H1 (cell line): ENCODE data around the gene SCFD1. TPM values are rescaled to one million over a fixed set of nuclear protein-coding genes. Genes with fewer than 3 reads are reported as not detected.

Experiments used
- CTCF ChIA-PET: fragments of 300-600 bp; sonication (Branson Sonifier 250); formaldehyde crosslinking; loops from one replicate; lab custom pipeline; 2021; ENCODE audit not compliant: partially characterized antibody; lab: Charles Lee
- POLR2A ChIA-PET: fragments of 300-600 bp; sonication (Branson Sonifier 250); formaldehyde crosslinking; loops from one replicate; lab custom pipeline; 2021; ENCODE audit warnings: inconsistent platforms; ENCODE audit not compliant: partially characterized antibody; lab: Charles Lee
- DNase-seq, 2 experiments: peaks; one replicate each; pipeline versions ENCODE4 v3.0.0 to v3.0.0-alpha.2; 2010 to 2022; ENCODE audit warnings: low spot score in 2 of 2, low read depth in 1 of 2, mixed read lengths in 1 of 2
- FAIRE-seq: peaks from 2 replicates; lab custom pipeline; 2011; peaks lifted over from hg19 to GRCh38; lab: Jason Lieb, UNC
- H2AFZ ChIP-seq: 2 replicates; pipeline ENCODE4 v1.8.1; 2012; ENCODE audit warnings: low read length, inconsistent platforms
- H2AK5ac ChIP-seq: 2 replicates; pipeline ENCODE4 v1.6.1; 2013; ENCODE audit warnings: low read depth, low read length
- H2BK120ac ChIP-seq: replicated peaks from 2 replicates; pipeline ENCODE3; 2013; ENCODE audit warnings: low read depth, low read length, inconsistent platforms
- H2BK12ac ChIP-seq: 2 replicates; pipeline ENCODE4 v1.6.1; 2013; ENCODE audit warnings: low read depth, low read length
- H2BK15ac ChIP-seq: 2 replicates; pipeline ENCODE4 v1.6.1; 2013; ENCODE audit warnings: low read length
- H2BK20ac ChIP-seq: 2 replicates; pipeline ENCODE4 v1.6.1; 2013; ENCODE audit warnings: low read length
- H2BK5ac ChIP-seq: 2 replicates; pipeline ENCODE4 v1.6.1; 2013; ENCODE audit warnings: low read depth, low read length
- H3K14ac ChIP-seq: 2 replicates; pipeline ENCODE4 v1.6.1; 2013; ENCODE audit warnings: inconsistent platforms; ENCODE audit not compliant: insufficient read length
- H3K18ac ChIP-seq: 2 replicates; pipeline ENCODE4 v1.6.1; 2013; ENCODE audit warnings: low read length; ENCODE audit errors: extremely low read depth
- H3K23ac ChIP-seq: 2 replicates; pipeline ENCODE4 v1.6.1; 2013; ENCODE audit warnings: inconsistent platforms; ENCODE audit not compliant: insufficient read length
- H3K23me2 ChIP-seq: 2 replicates; pipeline ENCODE4 v1.6.1; 2013; ENCODE audit warnings: low read depth, low read length
- H3K27ac ChIP-seq: 2 replicates; pipeline ENCODE4 v1.6.1; 2011; ENCODE audit warnings: low read depth, low read length, inconsistent platforms
- H3K27me3 ChIP-seq, 4 experiments: replicated peaks in 1 of 4; 1 replicate in 1 of 4; 2 replicates in 3 of 4; pipeline versions ENCODE4 v1.6.1 to v1.8.1; 2011 to 2013; ENCODE audit warnings: low read length in 3 of 4, mild to moderate bottlenecking in 3 of 4, inconsistent platforms in 2 of 4, mixed read lengths in 2 of 4, moderate library complexity in 1 of 4; ENCODE audit not compliant: control insufficient read depth in 3 of 4, insufficient read depth in 3 of 4; ENCODE audit errors: extremely low read depth in 1 of 4
- H3K36me3 ChIP-seq, 4 experiments: 2 replicates each; pipeline versions ENCODE4 v1.6.1 to v1.8.1; 2011 to 2013; ENCODE audit warnings: mild to moderate bottlenecking in 4 of 4, low read length in 3 of 4, moderate library complexity in 2 of 4, control low read depth in 1 of 4, inconsistent platforms in 1 of 4; ENCODE audit not compliant: insufficient read depth in 4 of 4, control insufficient read depth in 2 of 4
- H3K4ac ChIP-seq: replicated peaks from 2 replicates; pipeline ENCODE3; 2013; ENCODE audit warnings: low read length, low read depth, mixed read lengths, inconsistent platforms; ENCODE audit not compliant: insufficient read length
- H3K4me1 ChIP-seq, 4 experiments: replicated peaks in 1 of 4; 1 replicate in 1 of 4; 2 replicates in 3 of 4; pipeline versions ENCODE4 v1.6.1 to v1.8.1; 2011 to 2013; ENCODE audit warnings: low read length in 3 of 4, inconsistent platforms in 2 of 4, mixed read lengths in 1 of 4; ENCODE audit not compliant: insufficient read depth in 4 of 4, control insufficient read depth in 3 of 4
- H3K4me2 ChIP-seq, 2 experiments: 2 replicates each; pipeline versions ENCODE4 v1.6.1 to v1.8.1; 2011 to 2013; ENCODE audit warnings: low read depth in 2 of 2, low read length in 2 of 2, control low read depth in 1 of 2, inconsistent platforms in 1 of 2, mild to moderate bottlenecking in 1 of 2; ENCODE audit not compliant: insufficient read depth in 1 of 2
- H3K4me3 ChIP-seq, 4 experiments: fragments of 200-600, 300-600 bp in 1 of 4; sonication (generic), shearing (Covaris generic), sonication (Bioruptor Twin) in 1 of 4; 2 replicates each; pipeline versions ENCODE4 v1.5.1 to v1.8.1; 2011 to 2016; ENCODE audit warnings: low read length in 4 of 4, low read depth in 3 of 4, control low read depth in 2 of 4, inconsistent platforms in 2 of 4, mild to moderate bottlenecking in 2 of 4, mixed read lengths in 1 of 4, moderate library complexity in 1 of 4; ENCODE audit not compliant: insufficient read depth in 2 of 4; ENCODE audit errors: extremely low read depth in 1 of 4
- H3K56ac ChIP-seq: replicated peaks from 2 replicates; pipeline ENCODE3; 2013; ENCODE audit warnings: low read depth, mild to moderate bottlenecking, mixed read lengths, low read length, inconsistent platforms; ENCODE audit not compliant: insufficient read length
- H3K79me1 ChIP-seq: 2 replicates; pipeline ENCODE4 v1.6.1; 2013; ENCODE audit warnings: low read depth, low read length, control low read depth
- H3K79me2 ChIP-seq, 2 experiments: 2 replicates each; pipeline versions ENCODE4 v1.6.1 to v1.8.1; 2012 to 2013; ENCODE audit warnings: low read length in 2 of 2, mild to moderate bottlenecking in 2 of 2, inconsistent platforms in 1 of 2; ENCODE audit not compliant: insufficient read depth in 2 of 2, control insufficient read depth in 1 of 2
- H3K9ac ChIP-seq, 4 experiments: replicated peaks in 1 of 4; 1 replicate in 1 of 4; 2 replicates in 3 of 4; pipeline versions ENCODE4 v1.6.1 to v1.8.1; 2011 to 2013; ENCODE audit warnings: low read depth in 3 of 4, low read length in 3 of 4, control low read depth in 2 of 4, mild to moderate bottlenecking in 2 of 4, moderate library complexity in 2 of 4, inconsistent platforms in 1 of 4; ENCODE audit errors: extremely low read depth in 1 of 4
- H3K9me3 ChIP-seq, 2 experiments: 2 replicates each; pipeline versions ENCODE4 v1.6.1 to v1.8.1; 2012 to 2013; ENCODE audit warnings: mild to moderate bottlenecking in 2 of 2, moderate library complexity in 2 of 2, control low read depth in 1 of 2, inconsistent platforms in 1 of 2, low read depth in 1 of 2, low read length in 1 of 2, mixed read lengths in 1 of 2; ENCODE audit not compliant: insufficient read depth in 2 of 2
- H4K20me1 ChIP-seq, 2 experiments: replicated peaks in 1 of 2; 2 replicates each; pipeline versions ENCODE3 to v1.8.1; 2011 to 2013; ENCODE audit warnings: inconsistent platforms in 2 of 2, low read length in 2 of 2, mild to moderate bottlenecking in 1 of 2; ENCODE audit not compliant: insufficient read depth in 2 of 2, control insufficient read depth in 1 of 2
- H4K5ac ChIP-seq: 2 replicates; pipeline ENCODE4 v1.6.1; 2013; ENCODE audit warnings: low read length, low read depth, mixed read lengths, inconsistent platforms; ENCODE audit not compliant: insufficient read length
- H4K8ac ChIP-seq: 2 replicates; pipeline ENCODE4 v1.8.0; 2013; ENCODE audit warnings: mild to moderate bottlenecking, moderate library complexity, low read length, inconsistent platforms; ENCODE audit not compliant: insufficient read depth; ENCODE audit errors: extremely low read depth
- H4K91ac ChIP-seq: replicated peaks from 2 replicates; pipeline ENCODE3; 2013; ENCODE audit warnings: low read length, mixed read lengths, inconsistent platforms; ENCODE audit not compliant: insufficient read length
- CBX5 ChIP-seq: fragments of 300-800, 300-1000 bp; sonication (generic); IDR thresholded peaks from 2 replicates; pipeline ENCODE4 v1.7.1; 2016; ENCODE audit warnings: antibody characterized with exemption, low read length, low read depth
- HDAC6 ChIP-seq: IDR thresholded peaks from one replicate; pipeline ENCODE4 v1.7.1; 2012; ENCODE audit warnings: low read depth, mild to moderate bottlenecking, inconsistent platforms, low read length, moderate library complexity
- WGBS, 2 experiments: shearing (Covaris generic) in 1 of 2; methylation state at CpG; one replicate each; pipeline versions ENCODE4 v1.1.6 to v1.1.7; 2013 to 2015; ENCODE audit warnings: low lambda C conversion rate in 2 of 2, mixed read lengths in 2 of 2, inconsistent platforms in 1 of 2, low coverage in 1 of 2, missing lambda C conversion rate in 1 of 2; ENCODE audit not compliant: insufficient replicate concordance in 2 of 2, insufficient coverage in 1 of 2, insufficient read length in 1 of 2; ENCODE audit errors: extremely low coverage in 1 of 2, missing lambda C conversion rate in 1 of 2; 5-methylcytosine and 5-hydroxymethylcytosine counted together
- polyA plus RNA-seq, 7 experiments: library from polyadenylated mRNA; depleted of rRNA in 3 of 7; stranded (reverse) in 5 of 7; unstranded in 2 of 7; fragments of >200 nt in 5 of 7; fragments of 200-250 nt in 2 of 7; gene quantifications; 1 replicate in 5 of 7; 2 replicates in 1 of 7; 4 replicates in 1 of 7; pipeline versions ENCODE4 v1.2.1 to v1.2.3, GENCODE V29; 2011 to 2013; ENCODE audit warnings: missing spikeins in 2 of 7, mixed read lengths in 2 of 7
- total RNA-seq: library from RNA; stranded (reverse); fragmentation: NEBNext Ultra II Directional; extraction: Animal tissue kit (Norgen Biotek cat#: 25700); gene quantifications from 2 replicates; pipeline ENCODE4 v1.2.1, GENCODE V29; 2021

Gene SCFD1
- total and polyA plus RNA-seq, 2 of the 8 experiments (the other 6 are each of a cell fraction or from before 2014, with no cell fraction given), result 32.8 to 64.5 TPM

DNA sequence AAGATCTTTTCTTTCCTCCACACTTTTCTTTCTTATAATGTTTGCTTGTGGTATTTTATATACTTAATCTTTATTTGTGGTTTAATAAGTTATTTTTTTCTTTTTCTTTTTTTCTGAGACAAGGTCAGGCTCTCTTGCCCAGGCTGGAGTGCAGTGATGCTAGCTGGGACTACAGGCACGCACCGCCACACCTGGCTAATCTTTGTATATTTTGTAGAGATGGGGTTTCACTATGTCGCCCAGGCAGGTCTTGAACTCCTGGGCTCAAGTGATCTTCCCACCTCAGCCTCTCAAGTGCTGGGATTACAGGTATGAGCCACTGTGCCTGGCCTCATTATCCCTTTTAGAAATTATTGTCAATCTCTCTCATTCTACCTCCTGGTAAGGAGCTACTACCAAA is 87.1 kb downstream of the SCFD1 start:
- 87% methylated on average over 3 of the region's 3 CpGs; no CpG with 5 or more reads in 1 of the 2 experiments for WGBS, 2 experiments
- FAIRE-seq, result no peak

More for the DNA sequence above, 87.1 kb downstream of the SCFD1 start:
- no peaks in the 10 kb centered on the region for H3K79me1 ChIP-seq
- no peak overlapping the region for H2BK15ac ChIP-seq
- no peak overlapping the region for H2AFZ ChIP-seq
- no peak overlapping the region for H3K27ac ChIP-seq
- H2BK12ac ChIP-seq, result no peak overlapping the region
- CTCF ChIA-PET, result interaction anchor here (1.0 to 1.2 kb wide), 2 partner anchors 41 to 53 kb away, joined by 3 to 4 read pairs; no protein-coding TSS in a partner anchor
- no peaks in the 10 kb centered on the region for H3K23me2 ChIP-seq
- H3K36me3 ChIP-seq, result peaks cover 0 to 23% (median 2%) of the 10 kb centered on the region in 4 experiments; a peak in 4 of 8 replicates
- DNase-seq, result no peak
- H4K8ac ChIP-seq, result no peak overlapping the region
- H2BK5ac ChIP-seq, result no peak overlapping the region
- H3K4me1 ChIP-seq, result no peaks in the 10 kb centered on the region
- H3K4me3 ChIP-seq, result no peak overlapping the region
- no peak overlapping the region for H2BK20ac ChIP-seq
- no peak overlapping the region for H3K4me2 ChIP-seq
- no peak overlapping the region for H3K4ac ChIP-seq
- no peak overlapping the region for H4K91ac ChIP-seq
- no peaks in the 10 kb centered on the region for H3K9me3 ChIP-seq
- POLR2A ChIA-PET, result no interaction called here
- H3K27me3 ChIP-seq, result no peaks in the 10 kb centered on the region
- no peak overlapping the region for H3K18ac ChIP-seq
- no peaks in the 10 kb centered on the region for H4K20me1 ChIP-seq
- H3K9ac ChIP-seq, result no peak overlapping the region
- TF ChIP-seq HDAC6, result no peak
- no peak for TF ChIP-seq CBX5
- H4K5ac ChIP-seq, result no peak overlapping the region
- no peak overlapping the region for H3K14ac ChIP-seq
- H3K23ac ChIP-seq, result no peak overlapping the region
- H3K56ac ChIP-seq, result no peak overlapping the region
- no peak overlapping the region for H2AK5ac ChIP-seq
- H3K79me2 ChIP-seq, result no peaks in the 10 kb centered on the region
- no peak overlapping the region for H2BK120ac ChIP-seq
